ENCODE results near the gene UPK1B. TPM values are rescaled to one million over a fixed set of nuclear protein-coding genes. Genes with fewer than 3 reads are reported as not detected.

The UPK1B gene
- total RNA-seq, 1 experiment from 2014 or later, result 1.0 TPM

GRCh38 chr3:119194237-119195150 is 21.1 kb downstream of the UPK1B start:
- Histone ChIP-seq H2AK5ac (ENCODE audit: insufficient read length, low read length) (no peak overlapping the region), H2BK12ac (ENCODE audit: insufficient read length, low read depth, low read length) (no peak overlapping the region), H4K5ac (ENCODE audit: insufficient read length, low read depth, low read length) (no peak overlapping the region), H2BK15ac (ENCODE audit: low read depth, low read length) (no peak overlapping the region), H2BK120ac (ENCODE audit: low read depth, low read length, poor library complexity, severe bottlenecking) (no peak overlapping the region), H3K4me1 (ENCODE audit: insufficient read depth, low read length) (no peaks in the 10 kb centered on the region), H2BK5ac (ENCODE audit: insufficient read length, low read length) (no peak overlapping the region), H3K79me1 (ENCODE audit: insufficient read depth, low read depth, low read length, poor library complexity, severe bottlenecking) (no peaks in the 10 kb centered on the region), H4K8ac (replicated peaks; ENCODE audit: insufficient read length, low read depth, low read length) (no peak overlapping the region), H3T11ph (ENCODE audit: low read length) (no peak overlapping the region), H3K56ac (ENCODE audit: insufficient read length, low read depth, low read length) (no peak overlapping the region), H3K4ac (ENCODE audit: low read depth, low read length) (no peak overlapping the region), H3K9me3 (ENCODE audit: control insufficient read depth, low read depth, low read length) (no peaks in the 10 kb centered on the region), H3K18ac (ENCODE audit: insufficient read length, low read depth, low read length) (no peak overlapping the region), H2AFZ (ENCODE audit: low read length) (no peak overlapping the region), H3K14ac (ENCODE audit: insufficient read depth, low read length) (no peak overlapping the region), H3K79me2 (ENCODE audit: insufficient read depth, low read length) (no peaks in the 10 kb centered on the region), H4K20me1 (ENCODE audit: control insufficient read depth, insufficient read depth, insufficient read length) (no peaks in the 10 kb centered on the region), H3K9ac (ENCODE audit: extremely low read depth, insufficient read length, low read length) (no peak overlapping the region), H4K91ac (ENCODE audit: insufficient read length, low read depth, low read length) (no peak overlapping the region), H3K23ac (ENCODE audit: insufficient read length, low read depth, low read length) (no peak overlapping the region), H2BK20ac (ENCODE audit: low read depth, low read length, poor library complexity, severe bottlenecking) (no peak overlapping the region), H3K23me2 (ENCODE audit: insufficient read length, low read depth, low read length, poor library complexity, severe bottlenecking) (no peaks in the 10 kb centered on the region), H3K27me3 (ENCODE audit: insufficient read depth, low read length) (no peaks in the 10 kb centered on the region), H3K27ac (ENCODE audit: insufficient read length, low read depth, low read length) (no peak overlapping the region), H3K4me2 (ENCODE audit: insufficient read depth, insufficient read length, low read length) (no peak overlapping the region)
- Mint-ChIP-seq H3K36me3 (ENCODE audit: insufficient read depth in 1 of 3, low read depth in 3 of 3) (no peaks in the 10 kb centered on the region), H3K27ac (no peak overlapping the region), H3K27me3 (ENCODE audit: low read depth) (no peaks in the 10 kb centered on the region), H3K4me1 (peaks cover 0 to 3% of the 10 kb centered on the region in 2 experiments; a peak in 1 of 4 replicates), H3K4me3 (no peak overlapping the region), H3K9me3 (no peaks in the 10 kb centered on the region)
- no peak for DNase-seq
- WGBS (ENCODE audit: extremely low coverage, insufficient read length, low lambda C conversion rate), result no CpG with 5 or more reads among the region's 7 CpGs
- no peak for TF ChIP-seq CTCF (conservative IDR thresholded peaks at IDR 0.05)
